Measurements from ENCODE around the gene ADD2. TPM values are rescaled to one million over a fixed set of nuclear protein-coding genes. Genes with fewer than 3 reads are reported as not detected.

Gene ADD2
- polyA plus RNA-seq, 1 experiment: 0.12 TPM

- CTCF ChIA-PET: no interaction called here
- POLR2A ChIA-PET: no interaction called here
- no peak for TF ChIP-seq CTCF (IDR thresholded peaks at IDR 0.05; ENCODE audit: low read depth, low read length)
- H3K27me3 ChIP-seq (ENCODE audit: control insufficient read depth, insufficient read depth, low read length): no peaks in the 10 kb centered on the region
- no peak overlapping the region for H3K27ac ChIP-seq (ENCODE audit: low read depth, low read length)
- H3K9me3 ChIP-seq (ENCODE audit: control insufficient read depth, insufficient read depth, low read length): no peaks in the 10 kb centered on the region
- DNase-seq (ENCODE audit: low read depth, low spot score): no peak
- H3K4me3 ChIP-seq (ENCODE audit: low read depth, low read length): no peak overlapping the region
These were observed 15.6 kb downstream of the ADD2 start for GRCh38 chr2:70752396-70752795.

GRCh38 chr2:70751881-70752280, 16.1 kb downstream of the ADD2 start:
- no peak overlapping the region for H3K27ac ChIP-seq (ENCODE audit: low read depth, low read length)
- no peak overlapping the region for H3K4me3 ChIP-seq (ENCODE audit: low read depth, low read length)
- DNase-seq (ENCODE audit: low read depth, low spot score): no peak
- no peaks in the 10 kb centered on the region for H3K27me3 ChIP-seq (ENCODE audit: control insufficient read depth, insufficient read depth, low read length)
- TF ChIP-seq CTCF (IDR thresholded peaks at IDR 0.05; ENCODE audit: low read depth, low read length): no peak
- no peaks in the 10 kb centered on the region for H3K9me3 ChIP-seq (ENCODE audit: control insufficient read depth, insufficient read depth, low read length)
- ChIA-PET CTCF (no interaction called here), POLR2A (no interaction called here)

GRCh38 chr2:70750320-70750719, 17.7 kb downstream of the ADD2 start:
- H3K27me3 ChIP-seq (ENCODE audit: control insufficient read depth, insufficient read depth, low read length): no peaks in the 10 kb centered on the region
- CTCF ChIA-PET: no interaction called here

GRCh38 chr2:70748002-70748784, 19.8 kb downstream of the ADD2 start:
- no peaks in the 10 kb centered on the region for H3K27me3 ChIP-seq (ENCODE audit: control insufficient read depth, insufficient read depth, low read length)
- ChIA-PET POLR2A (no interaction called here), CTCF (no interaction called here)
- DNase-seq (ENCODE audit: low read depth, low spot score): no peak
- TF ChIP-seq CTCF (IDR thresholded peaks at IDR 0.05; ENCODE audit: low read depth, low read length): no peak
- H3K9me3 ChIP-seq (ENCODE audit: control insufficient read depth, insufficient read depth, low read length): no peaks in the 10 kb centered on the region
- no peak overlapping the region for H3K27ac ChIP-seq (ENCODE audit: low read depth, low read length)
- no peak overlapping the region for H3K4me3 ChIP-seq (ENCODE audit: low read depth, low read length)

More at GRCh38 chr2:70750320-70750719, 17.7 kb downstream of the ADD2 start:
- Histone ChIP-seq H3K27ac (ENCODE audit: low read depth, low read length) (no peak overlapping the region), H3K9me3 (ENCODE audit: control insufficient read depth, insufficient read depth, low read length) (no peaks in the 10 kb centered on the region), H3K4me3 (ENCODE audit: low read depth, low read length) (no peak overlapping the region)
- TF ChIP-seq CTCF (IDR thresholded peaks at IDR 0.05; ENCODE audit: low read depth, low read length): no peak
- POLR2A ChIA-PET: no interaction called here
- no peak for DNase-seq (ENCODE audit: low read depth, low spot score)

GRCh38 chr2:70747284-70747683, 20.7 kb downstream of the ADD2 start:
- TF ChIP-seq CTCF (IDR thresholded peaks at IDR 0.05; ENCODE audit: low read depth, low read length): no peak
- no peak for DNase-seq (ENCODE audit: low read depth, low spot score)
- ChIA-PET POLR2A (interaction anchor here (0.7 kb wide), 1 partner anchor 12 kb away, joined by 4 read pairs; no protein-coding TSS in a partner anchor), CTCF (no interaction called here)
- H3K27ac ChIP-seq (ENCODE audit: low read depth, low read length): no peak overlapping the region
- H3K4me3 ChIP-seq (ENCODE audit: low read depth, low read length): no peak overlapping the region
- H3K27me3 ChIP-seq (ENCODE audit: control insufficient read depth, insufficient read depth, low read length): no peaks in the 10 kb centered on the region
- no peaks in the 10 kb centered on the region for H3K9me3 ChIP-seq (ENCODE audit: control insufficient read depth, insufficient read depth, low read length)
